ENCODE measurements around the gene CEND1. TPM values are rescaled to one million over a fixed set of nuclear protein-coding genes. Genes with fewer than 3 reads are reported as not detected.
A peak's percentile ranks its signal among the peaks of the same experiment; 100 is the strongest.

Gene CEND1
- total and polyA plus RNA-seq, 2 of the 13 experiments (the other 11 are each of a cell fraction or from before 2014, with no cell fraction given) = not detected

DNA sequence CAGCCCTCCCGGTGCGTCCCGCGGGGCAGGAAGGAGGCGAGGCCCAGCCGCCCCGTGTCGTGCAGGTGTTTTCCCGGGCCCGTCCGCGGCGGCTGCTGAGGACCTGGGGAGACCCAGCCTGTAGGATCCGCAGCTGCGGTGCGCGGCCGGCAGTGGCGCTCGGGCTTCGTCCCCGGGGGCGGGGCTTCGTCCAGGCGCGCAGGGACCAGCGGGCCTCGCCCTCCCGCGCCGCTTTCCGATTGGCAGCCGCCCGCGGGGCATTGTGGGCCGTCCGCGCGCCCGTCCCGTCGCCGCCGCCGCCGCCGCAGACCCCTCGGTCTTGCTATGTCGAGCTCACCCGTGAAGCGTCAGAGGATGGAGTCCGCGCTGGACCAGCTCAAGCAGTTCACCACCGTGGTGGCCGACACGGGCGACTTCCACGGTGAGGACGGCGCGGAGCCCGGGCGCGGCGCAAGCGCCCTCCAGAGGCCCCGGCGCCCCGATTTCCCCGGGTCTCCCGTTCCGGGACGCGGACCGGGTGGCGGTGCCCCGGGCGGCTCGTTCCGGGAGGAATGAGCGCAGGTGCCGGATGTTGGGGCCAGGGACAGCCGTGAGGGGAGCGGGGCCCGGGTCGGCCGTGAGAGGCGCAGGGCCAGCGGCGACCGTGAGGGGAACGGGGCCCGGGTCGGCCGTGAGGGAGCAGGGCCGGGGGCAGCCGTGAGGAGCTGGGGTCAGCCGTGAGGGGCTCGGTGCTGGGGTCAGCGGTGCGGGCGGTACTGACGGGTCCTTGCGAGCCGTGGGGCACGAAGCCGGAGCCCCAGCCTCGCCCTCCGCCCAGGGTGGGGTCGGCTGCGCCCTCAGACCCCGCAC lies 42.5 kb downstream of the CEND1 start, which contains the start of gene TALDO1 (continued):
- TF ChIP-seq RFXANK (CRISPR knock-in tag; IDR thresholded peaks at IDR 0.05) (no peak), ZNF773 (CRISPR knock-in tag; IDR thresholded peaks at IDR 0.05; ENCODE audit: borderline replicate concordance) (no peak), HHEX (CRISPR knock-in tag; IDR thresholded peaks at IDR 0.05) (no peak), ZNF430 (CRISPR knock-in tag; IDR thresholded peaks at IDR 0.05) (no peak; the same call in 1 of the 2 replicates), ZNF10 (CRISPR knock-in tag; IDR thresholded peaks at IDR 0.05; ENCODE audit: borderline replicate concordance, low read depth) (no peak), KAT7 (CRISPR knock-in tag; IDR thresholded peaks at IDR 0.05; ENCODE audit: borderline replicate concordance) (peak; percentile 42; the same call in 1 of the 2 replicates), ZNF572 (CRISPR knock-in tag; IDR thresholded peaks at IDR 0.05) (no peak), ZMYM3 (CRISPR knock-in tag; IDR thresholded peaks at IDR 0.05) (no peak), NBN (conservative IDR thresholded peaks at IDR 0.05) (no peak), MLLT10 (CRISPR knock-in tag; IDR thresholded peaks at IDR 0.05) (no peak), MAF1 (CRISPR knock-in tag; IDR thresholded peaks at IDR 0.05; ENCODE audit: borderline replicate concordance) (no peak), ZNF260 (CRISPR knock-in tag; IDR thresholded peaks at IDR 0.05; ENCODE audit: borderline replicate concordance, low read depth) (no peak), NFE2L1 (CRISPR knock-in tag; IDR thresholded peaks at IDR 0.05; ENCODE audit: borderline replicate concordance) (no peak), SNAPC2 (CRISPR knock-in tag; IDR thresholded peaks at IDR 0.05) (no peak), HDAC2 (CRISPR knock-in tag; IDR thresholded peaks at IDR 0.05) (no peak; the same call in 1 of the 2 replicates), RBFOX2 (IDR thresholded peaks at IDR 0.05; ENCODE audit: low read depth, low read length) (peak; percentile 90), ZNF124 (CRISPR knock-in tag; IDR thresholded peaks at IDR 0.05) (no peak), MIXL1 (CRISPR knock-in tag; IDR thresholded peaks at IDR 0.05) (no peak), DR1 (CRISPR knock-in tag; IDR thresholded peaks at IDR 0.05) (peak; percentile 79), EHMT2 (IDR thresholded peaks at IDR 0.05; ENCODE audit: borderline replicate concordance, low read depth, low read length) (no peak)
- TF ChIP-seq, protein P1, sequence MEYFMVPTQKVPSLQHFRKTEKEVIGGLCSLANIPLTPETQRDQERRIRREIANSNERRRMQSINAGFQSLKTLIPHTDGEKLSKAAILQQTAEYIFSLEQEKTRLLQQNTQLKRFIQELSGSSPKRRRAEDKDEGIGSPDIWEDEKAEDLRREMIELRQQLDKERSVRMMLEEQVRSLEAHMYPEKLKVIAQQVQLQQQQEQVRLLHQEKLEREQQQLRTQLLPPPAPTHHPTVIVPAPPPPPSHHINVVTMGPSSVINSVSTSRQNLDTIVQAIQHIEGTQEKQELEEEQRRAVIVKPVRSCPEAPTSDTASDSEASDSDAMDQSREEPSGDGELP (IDR thresholded peaks at IDR 0.05; ENCODE audit: borderline replicate concordance, low read depth) = peak; percentile 48; the same call in 1 of the 2 replicates
- TF ChIP-seq, protein P2, sequence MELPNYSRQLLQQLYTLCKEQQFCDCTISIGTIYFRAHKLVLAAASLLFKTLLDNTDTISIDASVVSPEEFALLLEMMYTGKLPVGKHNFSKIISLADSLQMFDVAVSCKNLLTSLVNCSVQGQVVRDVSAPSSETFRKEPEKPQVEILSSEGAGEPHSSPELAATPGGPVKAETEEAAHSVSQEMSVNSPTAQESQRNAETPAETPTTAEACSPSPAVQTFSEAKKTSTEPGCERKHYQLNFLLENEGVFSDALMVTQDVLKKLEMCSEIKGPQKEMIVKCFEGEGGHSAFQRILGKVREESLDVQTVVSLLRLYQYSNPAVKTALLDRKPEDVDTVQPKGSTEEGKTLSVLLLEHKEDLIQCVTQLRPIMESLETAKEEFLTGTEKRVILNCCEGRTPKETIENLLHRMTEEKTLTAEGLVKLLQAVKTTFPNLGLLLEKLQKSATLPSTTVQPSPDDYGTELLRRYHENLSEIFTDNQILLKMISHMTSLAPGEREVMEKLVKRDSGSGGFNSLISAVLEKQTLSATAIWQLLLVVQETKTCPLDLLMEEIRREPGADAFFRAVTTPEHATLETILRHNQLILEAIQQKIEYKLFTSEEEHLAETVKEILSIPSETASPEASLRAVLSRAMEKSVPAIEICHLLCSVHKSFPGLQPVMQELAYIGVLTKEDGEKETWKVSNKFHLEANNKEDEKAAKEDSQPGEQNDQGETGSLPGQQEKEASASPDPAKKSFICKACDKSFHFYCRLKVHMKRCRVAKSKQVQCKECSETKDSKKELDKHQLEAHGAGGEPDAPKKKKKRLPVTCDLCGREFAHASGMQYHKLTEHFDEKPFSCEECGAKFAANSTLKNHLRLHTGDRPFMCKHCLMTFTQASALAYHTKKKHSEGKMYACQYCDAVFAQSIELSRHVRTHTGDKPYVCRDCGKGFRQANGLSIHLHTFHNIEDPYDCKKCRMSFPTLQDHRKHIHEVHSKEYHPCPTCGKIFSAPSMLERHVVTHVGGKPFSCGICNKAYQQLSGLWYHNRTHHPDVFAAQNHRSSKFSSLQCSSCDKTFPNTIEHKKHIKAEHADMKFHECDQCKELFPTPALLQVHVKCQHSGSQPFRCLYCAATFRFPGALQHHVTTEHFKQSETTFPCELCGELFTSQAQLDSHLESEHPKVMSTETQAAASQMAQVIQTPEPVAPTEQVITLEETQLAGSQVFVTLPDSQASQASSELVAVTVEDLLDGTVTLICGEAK (IDR thresholded peaks at IDR 0.05) = no peak
- TF ChIP-seq, protein P2 (CRISPR knock-in tag; IDR thresholded peaks at IDR 0.05) = no peak

Measured in HepG2 (cell line).